Measurements from ENCODE around the gene ARHGAP15. TPM values are rescaled to one million over a fixed set of nuclear protein-coding genes. Genes with fewer than 3 reads are reported as not detected.

Gene ARHGAP15
- total and polyA plus RNA-seq, 10 donors = 55.8 to 219 (median 130) TPM

- Histone ChIP-seq H3K27ac (peak overlapping the region in 3 of 8 donors; percentile 2 to 29 (median 21)), H3K9me3 (no peaks in the 10 kb centered on the region), H3K4me3 (no peak overlapping the region), H3K36me3 (peaks cover 0 to 12% (median 0%) of the 10 kb centered on the region in 6 donors), H3K27me3 (replicated peaks in 1 of 7) (no peaks in the 10 kb centered on the region), H3K4me1 (peaks cover 0 to 23% (median 2%) of the 10 kb centered on the region in 6 donors)
- intact Hi-C loops (cut with DNase I; ENCODE audit: low total_unique reads) = no loop called here
- DNase-seq = no peak
- TF ChIP-seq CTCF (IDR thresholded peaks at IDR 0.05 in 8 of 11, conservative IDR thresholded peaks at IDR 0.05 in 3 of 11) = no peak
- no peak for TF ChIP-seq POLR2A (IDR thresholded peaks at IDR 0.05)
- TF ChIP-seq POLR2AphosphoS5 (IDR thresholded peaks at IDR 0.05) = no peak
- 77 to 84% (median 83%) methylated on average over 4 of the region's 4 CpGs for WGBS, 5 donors
Measured at GRCh38 chr2:143545949-143546255, 416.7 kb downstream of the ARHGAP15 start.

- H3K36me3 ChIP-seq = peaks cover 0 to 8% (median 0%) of the 10 kb centered on the region in 6 donors
- intact Hi-C loops (cut with DNase I; ENCODE audit: low total_unique reads) = no loop called here
- no peaks in the 10 kb centered on the region for H3K9me3 ChIP-seq
- TF ChIP-seq POLR2A (IDR thresholded peaks at IDR 0.05) = no peak
- WGBS, 5 donors = 48 to 74% (median 66%) methylated on average over 2 of the region's 2 CpGs
- no peak overlapping the region for H3K27ac ChIP-seq
- H3K4me1 ChIP-seq = peaks cover 0 to 23% (median 2%) of the 10 kb centered on the region in 6 donors
- no peak for DNase-seq
- H3K4me3 ChIP-seq = no peak overlapping the region
- H3K27me3 ChIP-seq (replicated peaks in 1 of 7) = no peaks in the 10 kb centered on the region
Measured at GRCh38 chr2:143548032-143548431, 418.8 kb downstream of the ARHGAP15 start.

GRCh38 chr2:143550500-143550899 is 421.3 kb downstream of the ARHGAP15 start:
- intact Hi-C loops (cut with DNase I; ENCODE audit: low total_unique reads) = no loop called here
- DNase-seq = no peak
- WGBS, 5 donors = 65 to 86% (median 82%) methylated on average over 2 of the region's 2 CpGs
- TF ChIP-seq POLR2A (IDR thresholded peaks at IDR 0.05) (no peak), CTCF (IDR thresholded peaks at IDR 0.05 in 8 of 11, conservative IDR thresholded peaks at IDR 0.05 in 3 of 11) (no peak), POLR2AphosphoS5 (IDR thresholded peaks at IDR 0.05) (no peak)
- Histone ChIP-seq H3K36me3 (peaks cover 0 to 8% (median 0%) of the 10 kb centered on the region in 6 donors), H3K4me3 (no peak overlapping the region), H3K27me3 (replicated peaks in 1 of 7) (no peaks in the 10 kb centered on the region), H3K27ac (peak overlapping the region in 1 of 8 donors; percentile 20), H3K9me3 (no peaks in the 10 kb centered on the region), H3K4me1 (peaks cover 0 to 26% (median 4%) of the 10 kb centered on the region in 6 donors)

- Histone ChIP-seq H3K27ac (peak overlapping the region in 1 of 8 donors; percentile 33), H3K4me1 (peaks cover 0 to 26% (median 5%) of the 10 kb centered on the region in 6 donors), H3K36me3 (peaks cover 0 to 21% (median 7%) of the 10 kb centered on the region in 6 donors), H3K27me3 (replicated peaks in 1 of 7) (no peaks in the 10 kb centered on the region), H3K9me3 (no peaks in the 10 kb centered on the region), H3K4me3 (no peak overlapping the region)
- DNase-seq = no peak
- 79 to 94% (median 88%) methylated on average over 9 of the region's 9 CpGs for WGBS, 5 donors
- TF ChIP-seq POLR2AphosphoS5 (IDR thresholded peaks at IDR 0.05) = no peak
- no peak for TF ChIP-seq CTCF (IDR thresholded peaks at IDR 0.05 in 8 of 11, conservative IDR thresholded peaks at IDR 0.05 in 3 of 11)
- no peak for TF ChIP-seq POLR2A (IDR thresholded peaks at IDR 0.05)
- intact Hi-C loops (cut with DNase I; ENCODE audit: low total_unique reads) = no loop called here
Measured at GRCh38 chr2:143551971-143552650, 422.9 kb downstream of the ARHGAP15 start.

Data from spleen (tissue), 11 donors.